T47D (cell line): Measurements from ENCODE around the gene BRF1.
"Not testable (repeated sequence)": the region's sequence is repeated elsewhere in the genome, so short reads cannot be mapped to it uniquely, and the experiment has no call there.

Source experiments
- DNase-seq, 2 experiments: peaks; one replicate each; pipeline versions ENCODE4 v3.0.0 to v3.0.0-alpha.2; 2011 to 2012; ENCODE audit warnings: low read depth in 1 of 2, low spot score in 1 of 2
- JUND ChIP-seq: IDR thresholded peaks from 2 replicates; pipeline ENCODE4 v1.6.1; 2012; ENCODE audit warnings: low read depth
- in situ Hi-C: cut with HindIII; loops from 2 replicates; pipeline ENCODE4 v1.10.0; 2016; ENCODE audit warnings: low sequenced_read_pairs, low pct_unique_long_range_greater_than_20kb

The BRF1 gene

DNA sequence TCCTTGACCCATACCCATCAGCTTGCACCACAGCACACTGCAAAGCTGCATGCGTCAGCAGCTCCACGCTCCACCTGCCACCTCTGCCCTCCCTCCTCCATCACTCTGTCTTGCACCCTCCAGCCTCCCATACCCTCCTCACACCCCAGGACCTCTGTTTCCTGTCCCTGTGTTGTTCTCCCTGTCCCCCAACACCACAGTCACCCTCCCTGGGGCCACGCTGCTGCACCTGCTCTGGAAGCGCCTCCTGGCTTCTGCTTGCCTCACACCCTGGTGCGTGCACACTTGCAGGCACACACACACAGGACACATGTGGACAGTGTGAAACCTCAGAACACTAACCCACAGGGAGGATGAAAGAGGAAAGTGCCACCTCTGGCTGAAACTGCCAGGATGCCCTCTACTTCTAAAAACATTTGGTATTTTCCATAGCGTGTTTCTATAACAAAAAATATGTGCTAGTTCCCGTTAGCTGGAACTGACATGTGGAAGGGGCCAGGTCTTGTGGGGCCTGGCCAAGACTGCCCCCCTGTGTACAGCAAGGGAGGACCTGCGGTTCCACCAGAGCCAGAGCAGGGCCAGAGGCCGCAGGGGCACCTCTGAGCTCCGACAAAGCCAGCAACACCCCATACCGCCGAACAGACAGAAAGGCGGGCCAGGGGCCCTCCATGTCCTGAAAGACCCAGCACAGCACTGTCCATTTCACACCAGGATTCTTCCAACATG lies 10.0 kb downstream of the BRF1 start:
- DNase-seq, result no peak
- in situ Hi-C loops, result no loop called here
- TF ChIP-seq JUND, result no peak

- in situ Hi-C loops, DNase-seq: not testable (repeated sequence)
These were observed 11.9 kb downstream of the BRF1 start for GRCh38 chr14:105288936-105289335.

DNA sequence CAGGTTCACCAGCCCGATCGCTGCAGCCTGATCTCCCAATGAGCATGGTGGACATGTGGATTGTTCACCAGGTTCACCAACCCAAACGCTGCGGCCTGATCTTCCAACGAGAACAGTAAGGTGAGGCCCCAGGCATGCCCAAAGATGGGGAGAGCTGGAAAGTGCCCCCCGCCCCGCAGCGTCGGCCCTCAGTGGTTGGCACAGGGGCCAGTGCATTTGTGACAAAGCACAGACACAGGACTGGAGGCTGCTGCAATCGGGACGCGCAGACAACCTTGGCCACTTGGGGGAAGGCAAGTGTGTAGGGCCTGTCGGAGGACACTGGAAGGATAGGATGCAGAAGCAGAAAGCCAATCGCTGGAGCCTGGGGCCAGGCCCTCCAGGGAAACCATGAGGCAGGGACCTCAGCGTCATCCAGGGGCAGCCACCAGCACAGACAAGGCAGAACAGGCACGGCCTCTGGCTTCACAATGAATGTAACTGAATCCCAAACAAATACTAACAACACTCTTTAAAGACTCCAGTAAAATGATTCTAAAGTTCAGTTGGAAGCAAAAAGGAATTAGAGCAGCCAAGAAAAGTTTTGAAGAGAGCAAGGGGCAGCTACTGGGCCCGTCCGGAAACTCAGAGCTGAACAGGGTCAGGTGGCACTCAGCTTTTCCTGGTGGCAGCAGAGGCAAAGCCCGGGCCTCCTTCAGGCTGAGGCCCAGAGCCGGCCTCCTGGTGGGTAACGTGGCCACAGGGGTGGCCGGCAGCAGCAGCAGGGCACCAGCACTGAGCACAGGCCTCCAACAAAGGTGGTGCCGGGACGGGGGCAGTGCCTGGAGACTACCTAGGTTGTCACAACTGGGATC lies 13.3 kb downstream of the BRF1 start:
- peak in 1 of 2 experiments; percentile 11 for DNase-seq
- in situ Hi-C loops, result no loop called here
- no peak for TF ChIP-seq JUND

DNA sequence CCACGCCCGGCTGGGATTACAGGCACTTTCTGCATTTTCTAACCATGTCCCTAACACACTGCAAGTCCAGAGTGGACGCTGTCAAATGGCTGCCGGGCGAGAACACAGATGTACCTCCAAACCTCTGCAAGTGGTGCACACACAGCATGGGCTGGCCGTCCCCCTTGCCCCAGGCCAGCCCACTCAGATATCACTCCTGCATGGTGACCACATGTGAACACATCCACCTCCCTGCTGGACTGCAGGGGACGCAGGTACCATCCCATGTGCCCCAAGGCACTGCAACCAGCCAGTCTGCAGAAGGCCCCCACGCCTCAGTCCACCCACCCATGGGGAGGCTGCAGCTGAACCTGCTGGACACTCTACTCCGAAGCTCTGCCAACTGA lies 14.0 kb downstream of the BRF1 start:
- no peak for TF ChIP-seq JUND
- DNase-seq, result no peak
- in situ Hi-C loops, result no loop called here

GRCh38 chr14:105285174-105285573 lies 15.6 kb downstream of the BRF1 start:
- in situ Hi-C loops, result no loop called here
- no peak for DNase-seq
- TF ChIP-seq JUND, result no peak

DNA sequence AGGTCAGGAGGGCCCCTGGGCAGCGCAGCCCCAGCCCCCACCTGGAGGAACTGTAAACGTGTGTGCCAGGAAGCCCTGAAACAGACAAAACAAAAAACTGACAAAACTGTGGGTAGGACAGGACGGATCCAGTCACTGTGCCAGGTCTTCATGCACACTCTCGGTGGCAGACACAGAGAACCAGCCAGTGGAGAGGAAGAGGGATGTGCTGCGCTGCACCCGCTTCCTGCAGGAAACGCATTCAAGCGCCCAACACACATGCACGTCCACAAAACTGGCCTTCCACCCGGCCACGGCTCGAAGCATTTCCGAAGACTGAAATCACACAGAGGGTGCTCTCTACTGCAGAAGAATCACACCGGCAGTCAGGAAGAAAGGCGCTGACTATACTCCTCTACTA lies 16.9 kb downstream of the BRF1 start:
- DNase-seq, result no peak

GRCh38 chr14:105283028-105283427 lies 17.8 kb downstream of the BRF1 start:
- DNase-seq, result no peak
- in situ Hi-C loops, result no loop called here
- TF ChIP-seq JUND, result no peak

More for the DNA sequence above, 16.9 kb downstream of the BRF1 start:
- in situ Hi-C loops, result no loop called here
- no peak for TF ChIP-seq JUND

DNA sequence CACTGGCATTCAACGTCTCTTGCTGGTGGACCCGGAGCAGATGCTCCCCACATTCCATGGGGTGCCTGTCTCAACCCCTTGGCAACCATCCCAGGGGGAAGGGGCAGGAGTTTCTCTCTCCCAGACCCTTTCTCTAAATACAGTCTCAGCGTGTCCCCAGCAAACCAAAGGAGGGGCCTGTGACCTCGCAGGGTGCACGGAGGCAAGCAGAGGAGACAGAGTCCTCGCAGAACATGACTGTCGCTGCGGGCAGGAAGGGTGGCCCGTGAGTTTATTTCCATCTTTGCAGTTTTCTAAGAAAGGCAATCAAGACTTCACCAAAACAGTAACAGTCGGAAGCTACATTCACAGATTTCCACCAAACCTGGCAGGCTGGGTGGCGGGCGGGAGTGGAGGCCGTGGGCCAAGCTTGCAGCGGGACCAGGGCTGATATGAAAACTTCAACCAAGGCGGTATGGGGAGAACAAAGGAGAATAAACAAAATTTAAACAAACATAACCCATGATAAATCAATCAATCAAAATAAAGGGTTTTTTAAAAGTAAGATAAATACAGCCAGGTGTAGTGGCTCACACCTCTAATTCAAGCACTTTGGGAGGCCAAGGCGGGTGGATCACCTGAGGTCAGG lies 18.6 kb downstream of the BRF1 start:
- in situ Hi-C loops, result no loop called here
- no peak for TF ChIP-seq JUND
- DNase-seq, result no peak

DNA sequence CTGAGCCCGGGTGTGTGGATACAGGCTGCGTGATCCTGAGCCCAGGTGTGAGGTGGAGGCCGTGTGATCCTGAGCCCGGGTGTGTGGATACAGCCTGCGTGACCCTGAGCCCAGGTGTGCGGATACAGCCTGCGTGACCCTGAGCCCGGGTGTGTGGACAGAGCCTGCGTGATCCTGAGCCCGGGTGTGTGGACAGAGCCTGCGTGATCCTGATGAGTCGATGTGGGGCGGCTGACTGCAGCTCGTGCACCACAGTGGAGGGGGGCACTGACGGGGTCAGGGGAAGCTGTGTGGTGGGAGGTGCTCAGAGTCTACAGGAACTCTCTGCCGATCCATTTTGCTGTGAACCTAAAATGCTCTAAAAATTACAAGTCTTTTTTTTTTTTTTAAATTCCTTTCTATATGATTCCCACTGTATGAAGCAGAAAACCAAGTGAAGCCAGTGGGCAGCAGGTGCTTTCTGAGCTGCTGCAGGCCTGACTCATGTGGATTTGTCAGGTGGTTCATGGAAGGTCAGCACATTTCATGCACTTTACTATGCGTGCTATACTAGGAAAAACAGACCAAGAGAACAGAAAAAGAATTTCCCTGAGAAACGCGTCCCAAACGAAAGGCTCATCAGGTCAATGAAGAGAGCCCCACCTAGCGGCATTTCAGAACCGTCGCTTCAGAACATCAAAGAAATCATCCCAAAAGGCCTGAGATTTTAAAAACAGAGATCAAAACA lies 19.3 kb downstream of the BRF1 start:
- peak; percentile 51 to 66 for DNase-seq
- in situ Hi-C loops, result no loop called here
- TF ChIP-seq JUND, result no peak

- no peak for DNase-seq
- in situ Hi-C loops, result no loop called here
- TF ChIP-seq JUND, result no peak
These were observed 20.3 kb downstream of the BRF1 start for GRCh38 chr14:105280525-105280924.

DNA sequence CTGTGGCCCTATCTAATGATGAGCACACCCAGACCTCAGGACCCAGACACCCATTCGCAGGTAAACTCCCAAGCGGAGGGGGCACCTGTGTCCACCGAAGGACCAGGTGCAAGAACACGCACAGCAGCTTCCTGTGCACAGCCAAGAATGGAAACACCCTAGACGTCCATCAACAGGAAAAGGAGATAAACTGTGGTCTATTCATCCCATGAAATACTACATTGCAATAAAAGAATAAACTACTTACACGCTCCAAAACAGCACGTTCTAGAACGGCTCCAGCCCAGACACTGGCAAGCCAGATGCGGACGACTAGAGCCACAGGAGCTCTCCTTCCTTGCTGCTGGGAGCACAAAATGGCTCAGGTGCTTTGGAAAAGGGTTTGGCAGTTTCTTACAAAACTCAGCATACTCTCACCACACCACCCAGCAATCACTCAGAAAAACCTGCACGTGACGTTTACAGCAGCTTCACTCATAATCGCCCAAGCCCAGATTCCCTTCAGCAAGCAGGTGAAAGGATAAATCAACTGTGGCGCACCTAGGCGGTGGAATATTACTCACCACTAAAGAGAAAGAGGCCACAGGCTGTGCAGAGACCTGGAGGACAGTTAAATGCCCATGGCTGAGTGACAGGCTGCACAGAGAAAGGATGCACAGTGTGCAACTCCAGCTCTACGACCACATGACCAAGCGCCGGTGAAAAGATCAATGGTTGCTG lies 21.0 kb downstream of the BRF1 start:
- TF ChIP-seq JUND, result no peak
- DNase-seq, result no peak
- in situ Hi-C loops, result no loop called here

GRCh38 chr14:105277448-105277847 lies 23.4 kb downstream of the BRF1 start:
- DNase-seq, in situ Hi-C loops: not testable (repeated sequence)
